ENCODE results near the gene CTSC. TPM values are rescaled to one million over a fixed set of nuclear protein-coding genes. Genes with fewer than 3 reads are reported as not detected.

Gene CTSC
- total RNA-seq, 1 experiment from 2014 or later, result 80.2 TPM

DNA sequence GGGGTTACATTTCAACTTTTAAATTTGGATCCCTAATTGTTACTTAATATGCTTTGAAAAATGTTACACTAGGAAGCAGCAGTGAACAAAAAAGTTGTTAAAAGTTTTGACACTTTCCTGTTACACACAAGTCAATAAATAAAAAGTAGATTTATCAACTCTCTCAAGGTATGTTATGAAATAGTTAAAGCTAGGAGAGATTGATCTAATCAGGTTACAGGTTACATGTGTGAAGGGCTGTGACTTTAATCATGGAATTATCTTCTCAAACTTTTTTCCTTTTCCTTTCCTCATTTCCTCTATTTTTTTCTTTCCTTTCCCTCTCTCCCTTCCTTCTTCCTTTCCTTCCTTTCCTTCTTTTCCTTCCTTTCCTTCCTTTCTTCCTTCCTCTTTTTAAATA lies 85.3 kb downstream of the CTSC start:
- ATAC-seq (no peak), DNase-seq (ENCODE audit: low read depth, low spot score) (no peak)
- BruUV-seq (replicated peaks), result no TSS peak
- Histone ChIP-seq H3K27ac (ENCODE audit: low read length) (no peak overlapping the region), H3K9me3 (ENCODE audit: control insufficient read depth, insufficient read depth, low read depth, low read length) (no peaks in the 10 kb centered on the region), H3K36me3 (ENCODE audit: control insufficient read depth, insufficient read depth, low read length) (no peaks in the 10 kb centered on the region), H3K27me3 (ENCODE audit: control insufficient read depth, insufficient read depth, low read length) (no peaks in the 10 kb centered on the region; the same call in 1 of the 2 replicates), H3K4me1 (ENCODE audit: control insufficient read depth, insufficient read depth, low read length) (no peaks in the 10 kb centered on the region), H3K4me3 (ENCODE audit: low read depth in 2 of 2, low read length in 2 of 2) (no peak overlapping the region)
- CTCF ChIA-PET, result no interaction called here
- in situ Hi-C loops (cut with HindIII; ENCODE audit: low pct_unique_long_range_greater_than_20kb, low sequenced_read_pairs), result no loop called here
- intact Hi-C loops (cut with micrococcal nuclease; ENCODE audit: unreplicated experiment), result no loop called here
- TF ChIP-seq SIN3A (IDR thresholded peaks at IDR 0.05; ENCODE audit: borderline replicate concordance, insufficient read depth, low read depth, low read length), result no peak
- no peak for TF ChIP-seq POLR2AphosphoS5 (IDR thresholded peaks at IDR 0.05; ENCODE audit: low read depth, low read length)
- no peak for TF ChIP-seq CTCF (IDR thresholded peaks at IDR 0.05)
- no peak for TF ChIP-seq TCF7L2 (IDR thresholded peaks at IDR 0.05; ENCODE audit: low read depth, low read length)
- TF ChIP-seq, protein P1, sequence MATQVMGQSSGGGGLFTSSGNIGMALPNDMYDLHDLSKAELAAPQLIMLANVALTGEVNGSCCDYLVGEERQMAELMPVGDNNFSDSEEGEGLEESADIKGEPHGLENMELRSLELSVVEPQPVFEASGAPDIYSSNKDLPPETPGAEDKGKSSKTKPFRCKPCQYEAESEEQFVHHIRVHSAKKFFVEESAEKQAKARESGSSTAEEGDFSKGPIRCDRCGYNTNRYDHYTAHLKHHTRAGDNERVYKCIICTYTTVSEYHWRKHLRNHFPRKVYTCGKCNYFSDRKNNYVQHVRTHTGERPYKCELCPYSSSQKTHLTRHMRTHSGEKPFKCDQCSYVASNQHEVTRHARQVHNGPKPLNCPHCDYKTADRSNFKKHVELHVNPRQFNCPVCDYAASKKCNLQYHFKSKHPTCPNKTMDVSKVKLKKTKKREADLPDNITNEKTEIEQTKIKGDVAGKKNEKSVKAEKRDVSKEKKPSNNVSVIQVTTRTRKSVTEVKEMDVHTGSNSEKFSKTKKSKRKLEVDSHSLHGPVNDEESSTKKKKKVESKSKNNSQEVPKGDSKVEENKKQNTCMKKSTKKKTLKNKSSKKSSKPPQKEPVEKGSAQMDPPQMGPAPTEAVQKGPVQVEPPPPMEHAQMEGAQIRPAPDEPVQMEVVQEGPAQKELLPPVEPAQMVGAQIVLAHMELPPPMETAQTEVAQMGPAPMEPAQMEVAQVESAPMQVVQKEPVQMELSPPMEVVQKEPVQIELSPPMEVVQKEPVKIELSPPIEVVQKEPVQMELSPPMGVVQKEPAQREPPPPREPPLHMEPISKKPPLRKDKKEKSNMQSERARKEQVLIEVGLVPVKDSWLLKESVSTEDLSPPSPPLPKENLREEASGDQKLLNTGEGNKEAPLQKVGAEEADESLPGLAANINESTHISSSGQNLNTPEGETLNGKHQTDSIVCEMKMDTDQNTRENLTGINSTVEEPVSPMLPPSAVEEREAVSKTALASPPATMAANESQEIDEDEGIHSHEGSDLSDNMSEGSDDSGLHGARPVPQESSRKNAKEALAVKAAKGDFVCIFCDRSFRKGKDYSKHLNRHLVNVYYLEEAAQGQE (IDR thresholded peaks at IDR 0.05; ENCODE audit: insufficient read depth in 1 of 2, low read depth in 2 of 2, low read length in 1 of 2), result no peak
- POLR2A ChIA-PET, result no interaction called here

GRCh38 chr11:88250566-88251242 lies 86.8 kb downstream of the CTSC start:
- CTCF ChIA-PET, result no interaction called here
- no peak for TF ChIP-seq CTCF (IDR thresholded peaks at IDR 0.05)
- no peak for TF ChIP-seq POLR2AphosphoS5 (IDR thresholded peaks at IDR 0.05; ENCODE audit: low read depth, low read length)
- TF ChIP-seq, protein P1 (IDR thresholded peaks at IDR 0.05; ENCODE audit: insufficient read depth in 1 of 2, low read depth in 2 of 2, low read length in 1 of 2), result no peak
- no peak for TF ChIP-seq SIN3A (IDR thresholded peaks at IDR 0.05; ENCODE audit: borderline replicate concordance, insufficient read depth, low read depth, low read length)
- no peak for TF ChIP-seq TCF7L2 (IDR thresholded peaks at IDR 0.05; ENCODE audit: low read depth, low read length)

More at GRCh38 chr11:88250566-88251242, 86.8 kb downstream of the CTSC start:
- H3K36me3 ChIP-seq (ENCODE audit: control insufficient read depth, insufficient read depth, low read length), result no peaks in the 10 kb centered on the region
- no peak overlapping the region for H3K27ac ChIP-seq (ENCODE audit: low read length)
- no peaks in the 10 kb centered on the region for H3K4me1 ChIP-seq (ENCODE audit: control insufficient read depth, insufficient read depth, low read length)
- intact Hi-C loops (cut with micrococcal nuclease; ENCODE audit: unreplicated experiment) (no loop called here), in situ Hi-C loops (cut with HindIII; ENCODE audit: low pct_unique_long_range_greater_than_20kb, low sequenced_read_pairs) (no loop called here)
- ATAC-seq (no peak), DNase-seq (ENCODE audit: low read depth, low spot score) (no peak)
- no peaks in the 10 kb centered on the region for H3K9me3 ChIP-seq (ENCODE audit: control insufficient read depth, insufficient read depth, low read depth, low read length)
- H3K27me3 ChIP-seq (ENCODE audit: control insufficient read depth, insufficient read depth, low read length), result no peaks in the 10 kb centered on the region; the same call in 1 of the 2 replicates
- no peak overlapping the region for H3K4me3 ChIP-seq (ENCODE audit: low read depth in 2 of 2, low read length in 2 of 2)
- BruUV-seq (replicated peaks), result no TSS peak
- POLR2A ChIA-PET, result no interaction called here
